OCI-LY7 (cell line): ENCODE results near the gene FBXO28.

Source experiments
- EZH2phosphoT487 ChIP-seq: fragments of 200-600 bp; sonication (generic); IDR thresholded peaks from 2 replicates; pipeline ENCODE4 v1.6.1; 2018; ENCODE audit warnings: low read depth, borderline replicate concordance, mild to moderate bottlenecking, mixed run types, antibody characterized with exemption, low read length, moderate library complexity, mixed read lengths
- TF ChIP-seq, protein P1 (sequence below): fragments of 200-600 bp; sonication (generic); conservative IDR thresholded peaks from 2 replicates; pipeline ENCODE4 v1.5.1; 2014; ENCODE audit warnings: mild to moderate bottlenecking, antibody characterized with exemption, low read length, moderate library complexity, mixed read lengths

DNA sequence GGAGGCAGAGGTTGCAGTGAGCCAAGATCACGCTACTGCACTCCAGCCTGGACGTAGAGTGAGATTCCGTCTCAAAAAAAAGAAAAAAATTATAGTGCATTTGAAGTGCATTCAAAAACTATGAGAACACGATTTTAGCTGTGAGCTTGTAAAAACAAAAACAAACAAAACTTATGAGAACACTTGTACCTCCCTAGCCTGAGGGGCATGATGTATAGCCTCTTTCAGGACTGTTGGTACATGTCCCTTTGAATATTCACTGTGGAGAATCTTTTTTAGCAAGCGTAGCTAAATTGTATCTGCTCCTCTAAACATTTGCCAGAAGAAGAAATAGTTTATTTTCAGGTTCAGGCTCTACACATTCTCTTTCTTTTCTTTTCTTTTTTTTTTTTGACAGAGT lies 59.6 kb downstream of the FBXO28 start:
- TF ChIP-seq, protein P1, sequence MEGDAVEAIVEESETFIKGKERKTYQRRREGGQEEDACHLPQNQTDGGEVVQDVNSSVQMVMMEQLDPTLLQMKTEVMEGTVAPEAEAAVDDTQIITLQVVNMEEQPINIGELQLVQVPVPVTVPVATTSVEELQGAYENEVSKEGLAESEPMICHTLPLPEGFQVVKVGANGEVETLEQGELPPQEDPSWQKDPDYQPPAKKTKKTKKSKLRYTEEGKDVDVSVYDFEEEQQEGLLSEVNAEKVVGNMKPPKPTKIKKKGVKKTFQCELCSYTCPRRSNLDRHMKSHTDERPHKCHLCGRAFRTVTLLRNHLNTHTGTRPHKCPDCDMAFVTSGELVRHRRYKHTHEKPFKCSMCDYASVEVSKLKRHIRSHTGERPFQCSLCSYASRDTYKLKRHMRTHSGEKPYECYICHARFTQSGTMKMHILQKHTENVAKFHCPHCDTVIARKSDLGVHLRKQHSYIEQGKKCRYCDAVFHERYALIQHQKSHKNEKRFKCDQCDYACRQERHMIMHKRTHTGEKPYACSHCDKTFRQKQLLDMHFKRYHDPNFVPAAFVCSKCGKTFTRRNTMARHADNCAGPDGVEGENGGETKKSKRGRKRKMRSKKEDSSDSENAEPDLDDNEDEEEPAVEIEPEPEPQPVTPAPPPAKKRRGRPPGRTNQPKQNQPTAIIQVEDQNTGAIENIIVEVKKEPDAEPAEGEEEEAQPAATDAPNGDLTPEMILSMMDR: no peak
- no peak for TF ChIP-seq EZH2phosphoT487
